Neuron (in vitro differentiated cells): Measurements from ENCODE around the gene CA12.

Experiments used
- H2AFZ ChIP-seq: one replicate; pipeline ENCODE4 v1.6.1; 2013; ENCODE audit warnings: low read depth, mild to moderate bottlenecking, inconsistent platforms, low read length, moderate library complexity
- H3K27me3 ChIP-seq: one replicate; pipeline ENCODE4 v1.6.1; 2013; ENCODE audit warnings: low read length; ENCODE audit not compliant: insufficient read depth
- H3K36me3 ChIP-seq: one replicate; pipeline ENCODE4 v1.6.1; 2013; ENCODE audit warnings: low read length; ENCODE audit not compliant: insufficient read depth
- H3K4me1 ChIP-seq: one replicate; pipeline ENCODE4 v1.6.1; 2013; ENCODE audit warnings: low read length; ENCODE audit not compliant: insufficient read depth
- H3K4me3 ChIP-seq: 2 replicates; pipeline ENCODE4 v1.5.1; 2013; ENCODE audit warnings: mild to moderate bottlenecking, low read length, moderate library complexity
- H3K9me3 ChIP-seq: one replicate; pipeline ENCODE4 v1.6.1; 2013; ENCODE audit warnings: low read length

Gene CA12

DNA sequence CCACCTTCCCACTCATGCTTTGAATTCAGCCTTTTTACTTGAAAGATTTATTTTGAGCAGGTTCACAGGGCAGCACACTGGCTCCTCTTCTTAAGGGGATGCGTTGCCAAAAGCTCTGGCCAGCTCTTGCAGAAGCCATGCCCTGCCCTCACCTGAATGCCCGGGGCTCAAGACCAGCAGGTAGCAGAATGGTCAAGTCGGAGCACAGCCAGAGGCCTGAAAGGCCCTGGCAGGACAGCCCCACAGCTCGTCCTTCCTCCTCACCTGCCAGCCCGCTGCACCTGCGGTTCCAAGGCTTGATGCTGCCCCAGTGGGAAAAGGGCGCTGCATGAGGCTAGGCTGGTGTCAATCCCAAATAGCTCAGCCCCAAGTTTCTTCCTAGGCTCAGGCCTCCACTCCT lies 13.1 kb downstream of the CA12 start:
- no peaks in the 10 kb centered on the region for H3K27me3 ChIP-seq
- H3K4me1 ChIP-seq, result no peaks in the 10 kb centered on the region
- no peaks in the 10 kb centered on the region for H3K36me3 ChIP-seq
- H3K4me3 ChIP-seq, result no peak overlapping the region
- no peaks in the 10 kb centered on the region for H3K9me3 ChIP-seq
- no peak overlapping the region for H2AFZ ChIP-seq

DNA sequence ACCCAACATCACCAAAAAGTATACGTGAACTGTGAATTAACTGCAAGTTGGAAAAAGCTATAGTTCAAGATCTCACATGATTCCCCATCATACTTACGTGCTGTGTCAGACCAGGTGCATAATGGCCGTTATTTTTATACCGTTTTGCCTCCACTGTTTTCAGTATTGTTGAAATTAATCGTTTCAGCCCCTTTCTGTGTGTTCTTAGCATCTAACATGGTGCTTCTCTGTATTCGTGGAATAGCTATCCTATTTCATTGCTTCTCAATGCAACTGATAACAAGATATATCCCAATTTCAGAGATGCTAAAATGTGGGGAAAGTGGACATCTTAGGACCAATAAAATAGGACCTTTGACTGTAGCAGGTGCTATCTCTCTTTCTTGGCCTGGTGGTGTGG lies 13.7 kb downstream of the CA12 start:
- no peaks in the 10 kb centered on the region for H3K27me3 ChIP-seq
- peaks cover under 1% of the 10 kb centered on the region for H3K4me1 ChIP-seq
- no peaks in the 10 kb centered on the region for H3K9me3 ChIP-seq
- no peaks in the 10 kb centered on the region for H3K36me3 ChIP-seq
- H2AFZ ChIP-seq, result no peak overlapping the region
- no peak overlapping the region for H3K4me3 ChIP-seq

DNA sequence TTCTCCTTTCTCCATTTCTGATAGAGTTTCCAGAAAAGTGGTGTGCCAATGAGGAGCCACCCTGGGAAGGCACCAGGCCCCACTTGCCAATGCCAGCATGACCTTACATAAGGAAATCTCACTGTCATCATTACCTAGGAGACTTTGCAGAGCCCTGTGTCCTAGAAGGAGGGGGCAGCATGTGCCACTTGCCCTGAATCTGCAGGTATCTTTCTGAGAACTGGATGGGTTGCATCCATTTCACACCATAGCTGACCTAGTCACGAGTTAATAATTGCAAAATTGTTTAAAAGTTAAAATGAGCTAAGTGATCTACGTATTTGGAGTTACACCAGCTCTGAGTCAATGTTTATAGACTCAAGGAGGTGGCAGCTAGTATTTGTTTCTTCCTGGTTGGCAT lies 14.3 kb downstream of the CA12 start:
- Histone ChIP-seq H3K36me3 (no peaks in the 10 kb centered on the region), H3K4me1 (peaks cover 5% of the 10 kb centered on the region), H3K9me3 (no peaks in the 10 kb centered on the region), H3K4me3 (no peak overlapping the region), H3K27me3 (no peaks in the 10 kb centered on the region), H2AFZ (no peak overlapping the region)

DNA sequence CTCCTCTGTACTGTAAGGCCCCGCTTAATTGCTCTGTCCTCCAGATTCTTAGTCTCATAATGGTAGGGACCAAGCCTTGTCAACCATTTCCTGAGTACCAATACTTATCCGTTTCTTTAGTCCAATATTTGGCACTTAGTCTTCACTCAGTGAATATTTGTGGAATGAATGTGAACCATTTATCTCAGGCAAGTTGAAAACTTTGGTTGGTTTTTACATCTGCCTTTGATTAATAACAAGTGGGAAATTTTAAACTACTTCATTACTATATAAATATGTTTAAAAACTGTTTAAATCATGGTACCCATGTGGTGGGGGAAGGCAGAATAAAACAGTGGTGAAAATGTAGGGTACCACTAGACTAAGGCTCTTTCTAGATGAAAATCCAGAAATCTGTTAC lies 15.2 kb downstream of the CA12 start:
- Histone ChIP-seq H3K27me3 (no peaks in the 10 kb centered on the region), H3K4me1 (peaks cover 10% of the 10 kb centered on the region), H3K4me3 (no peak overlapping the region), H2AFZ (no peak overlapping the region), H3K9me3 (no peaks in the 10 kb centered on the region), H3K36me3 (no peaks in the 10 kb centered on the region)

DNA sequence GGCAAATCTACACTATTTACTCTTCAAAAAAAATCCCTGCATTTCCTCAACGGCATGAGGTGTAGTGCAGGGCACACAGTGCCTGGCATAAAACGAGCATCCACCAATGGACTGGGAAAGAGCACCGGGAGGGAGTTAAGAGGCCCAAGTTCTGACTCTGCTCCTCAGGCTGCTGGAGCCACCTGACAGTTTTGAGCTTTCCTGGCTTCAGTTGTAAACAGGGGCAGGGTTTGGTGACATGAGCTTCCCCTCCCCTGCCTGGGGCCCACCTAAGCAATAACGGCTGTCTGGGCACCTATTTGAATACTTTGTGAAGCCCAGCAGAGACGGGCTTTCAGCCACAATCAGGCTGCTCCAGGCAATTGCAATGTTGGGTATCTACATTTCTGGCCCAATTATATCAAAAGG lies 16.4 kb downstream of the CA12 start:
- H3K9me3 ChIP-seq, result no peaks in the 10 kb centered on the region
- no peaks in the 10 kb centered on the region for H3K36me3 ChIP-seq
- no peak overlapping the region for H3K4me3 ChIP-seq
- H2AFZ ChIP-seq, result no peak overlapping the region
- peaks cover 10% of the 10 kb centered on the region for H3K4me1 ChIP-seq
- no peaks in the 10 kb centered on the region for H3K27me3 ChIP-seq

DNA sequence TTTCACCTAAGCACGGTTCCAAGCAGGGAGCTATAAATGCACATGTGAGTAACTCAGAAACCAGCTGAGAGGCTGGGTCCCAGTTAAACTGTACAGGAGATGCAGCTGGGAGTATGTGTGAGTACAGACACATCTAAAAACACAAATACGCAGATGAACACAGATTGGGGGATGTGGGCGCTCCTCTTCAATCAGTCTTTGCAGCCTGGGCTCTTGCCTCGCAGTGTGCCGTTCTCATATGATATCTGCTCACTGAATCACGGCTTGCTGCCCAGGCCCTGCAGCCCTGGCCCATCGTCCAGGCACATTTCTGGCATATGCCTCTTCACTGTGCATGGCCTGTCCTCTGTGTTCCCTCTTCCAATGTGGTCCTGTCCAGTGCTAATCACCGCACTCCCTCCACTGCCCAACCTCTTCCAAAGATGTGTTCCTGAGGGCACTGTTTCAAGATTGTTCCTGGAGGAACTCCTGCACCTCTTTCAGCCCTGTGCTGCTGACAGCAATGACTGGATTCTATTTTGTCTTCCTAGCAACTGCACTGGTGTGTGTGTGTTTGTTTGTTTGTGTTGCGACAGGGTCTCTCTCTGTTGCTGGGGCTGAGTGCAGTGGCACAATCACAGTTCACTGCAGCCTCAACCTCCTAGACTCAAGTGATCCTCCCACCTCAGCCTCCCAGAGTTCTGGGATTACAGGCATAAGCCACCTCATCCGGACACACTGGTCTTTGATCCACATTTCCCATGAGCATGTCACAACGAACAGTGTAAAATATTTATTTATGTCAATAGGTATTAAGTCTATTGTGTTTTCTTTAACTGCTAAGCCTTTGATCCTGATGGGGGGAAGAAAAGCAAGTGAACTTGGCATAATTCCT lies 17.0 kb downstream of the CA12 start:
- no peak overlapping the region for H3K4me3 ChIP-seq
- no peaks in the 10 kb centered on the region for H3K36me3 ChIP-seq
- no peaks in the 10 kb centered on the region for H3K27me3 ChIP-seq
- peaks cover 10% of the 10 kb centered on the region for H3K4me1 ChIP-seq
- no peak overlapping the region for H2AFZ ChIP-seq
- H3K9me3 ChIP-seq, result no peaks in the 10 kb centered on the region

DNA sequence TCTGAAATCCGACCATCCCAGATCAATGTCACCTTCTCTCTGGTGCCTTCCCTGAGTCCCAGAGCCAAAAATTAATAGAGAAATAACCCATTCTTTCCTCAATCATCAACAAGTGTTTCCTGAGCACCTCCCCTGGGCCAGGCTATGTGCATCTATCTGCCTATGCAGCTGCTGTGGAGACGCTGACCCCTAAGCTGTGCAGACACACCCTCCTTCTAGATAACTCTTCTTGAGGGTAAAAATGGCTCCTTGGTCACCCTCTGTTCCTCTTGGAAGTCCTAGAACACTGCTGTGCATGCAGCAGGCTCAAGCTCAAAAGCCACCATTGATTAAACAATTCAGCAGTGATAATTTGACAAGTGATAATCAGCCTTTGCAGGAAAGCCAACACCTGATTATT lies 18.4 kb downstream of the CA12 start:
- Histone ChIP-seq H3K4me1 (peaks cover 17% of the 10 kb centered on the region), H3K9me3 (no peaks in the 10 kb centered on the region), H3K36me3 (no peaks in the 10 kb centered on the region), H3K4me3 (no peak overlapping the region), H2AFZ (no peak overlapping the region), H3K27me3 (peaks cover 2% of the 10 kb centered on the region)

DNA sequence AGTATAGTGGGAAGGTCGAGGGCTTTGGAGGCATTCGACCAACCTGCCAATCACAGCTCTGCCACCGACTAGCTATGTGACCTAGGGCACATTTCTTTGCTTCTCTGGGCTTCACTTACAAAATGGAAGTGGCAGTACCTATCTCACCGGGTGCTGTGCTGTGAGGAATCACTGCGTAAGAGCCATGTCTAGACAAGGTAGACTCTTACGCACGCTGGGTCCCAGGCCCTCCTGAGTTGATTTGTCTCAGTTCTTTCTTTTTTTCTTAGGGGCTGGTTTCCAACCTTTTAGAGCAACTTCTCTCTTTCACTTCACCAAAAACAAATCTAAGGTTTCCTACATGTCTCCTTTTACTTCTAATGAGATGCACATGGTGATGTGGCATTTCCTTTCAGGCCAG lies 18.8 kb downstream of the CA12 start:
- Histone ChIP-seq H3K9me3 (no peaks in the 10 kb centered on the region), H3K4me1 (peaks cover 20% of the 10 kb centered on the region), H3K4me3 (no peak overlapping the region), H2AFZ (no peak overlapping the region), H3K36me3 (no peaks in the 10 kb centered on the region), H3K27me3 (peaks cover 2% of the 10 kb centered on the region)

DNA sequence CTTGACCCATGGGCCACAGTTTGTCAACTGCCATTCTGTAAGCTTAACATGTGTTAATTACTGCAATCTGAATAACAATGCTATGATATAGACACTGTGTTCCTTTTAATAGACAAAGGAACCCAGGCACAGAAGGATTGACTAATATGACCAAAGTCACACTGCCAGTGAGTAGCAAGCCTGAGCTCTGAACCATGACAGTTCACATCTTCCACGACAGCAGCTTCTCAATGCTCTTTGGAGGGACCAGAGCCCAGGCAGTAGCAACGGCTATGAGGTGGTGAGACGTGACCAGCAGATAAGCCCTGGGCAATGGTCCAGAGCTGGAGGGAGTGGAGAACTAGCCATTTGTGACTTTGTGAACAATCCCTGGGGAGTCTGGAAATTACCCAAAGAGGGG lies 19.4 kb downstream of the CA12 start:
- Histone ChIP-seq H3K4me3 (no peak overlapping the region), H3K36me3 (no peaks in the 10 kb centered on the region), H3K4me1 (peaks cover 20% of the 10 kb centered on the region), H3K9me3 (no peaks in the 10 kb centered on the region), H2AFZ (no peak overlapping the region), H3K27me3 (peaks cover 2% of the 10 kb centered on the region)

DNA sequence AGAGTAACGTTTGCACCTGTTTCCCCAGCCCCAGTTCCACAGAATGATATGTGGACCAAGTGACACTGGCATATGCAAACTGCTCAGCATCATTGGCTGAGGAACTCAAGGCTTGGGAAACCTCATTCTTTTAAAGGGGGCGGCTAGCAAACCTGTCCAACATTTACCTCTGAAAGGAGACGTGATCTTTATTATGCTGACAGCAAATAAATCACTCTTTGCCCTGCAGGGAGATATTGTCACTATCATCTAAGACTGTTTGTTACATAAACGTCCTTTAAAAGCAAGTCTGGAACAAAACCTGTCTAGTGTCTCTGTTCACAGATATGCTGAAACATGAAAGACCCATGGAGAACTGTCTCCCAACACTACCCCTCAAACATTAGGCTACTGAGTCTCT lies 21.5 kb downstream of the CA12 start:
- no peak overlapping the region for H2AFZ ChIP-seq
- H3K4me1 ChIP-seq, result peaks cover 25% of the 10 kb centered on the region
- no peaks in the 10 kb centered on the region for H3K36me3 ChIP-seq
- no peaks in the 10 kb centered on the region for H3K9me3 ChIP-seq
- no peak overlapping the region for H3K4me3 ChIP-seq
- H3K27me3 ChIP-seq, result peaks cover 2% of the 10 kb centered on the region

DNA sequence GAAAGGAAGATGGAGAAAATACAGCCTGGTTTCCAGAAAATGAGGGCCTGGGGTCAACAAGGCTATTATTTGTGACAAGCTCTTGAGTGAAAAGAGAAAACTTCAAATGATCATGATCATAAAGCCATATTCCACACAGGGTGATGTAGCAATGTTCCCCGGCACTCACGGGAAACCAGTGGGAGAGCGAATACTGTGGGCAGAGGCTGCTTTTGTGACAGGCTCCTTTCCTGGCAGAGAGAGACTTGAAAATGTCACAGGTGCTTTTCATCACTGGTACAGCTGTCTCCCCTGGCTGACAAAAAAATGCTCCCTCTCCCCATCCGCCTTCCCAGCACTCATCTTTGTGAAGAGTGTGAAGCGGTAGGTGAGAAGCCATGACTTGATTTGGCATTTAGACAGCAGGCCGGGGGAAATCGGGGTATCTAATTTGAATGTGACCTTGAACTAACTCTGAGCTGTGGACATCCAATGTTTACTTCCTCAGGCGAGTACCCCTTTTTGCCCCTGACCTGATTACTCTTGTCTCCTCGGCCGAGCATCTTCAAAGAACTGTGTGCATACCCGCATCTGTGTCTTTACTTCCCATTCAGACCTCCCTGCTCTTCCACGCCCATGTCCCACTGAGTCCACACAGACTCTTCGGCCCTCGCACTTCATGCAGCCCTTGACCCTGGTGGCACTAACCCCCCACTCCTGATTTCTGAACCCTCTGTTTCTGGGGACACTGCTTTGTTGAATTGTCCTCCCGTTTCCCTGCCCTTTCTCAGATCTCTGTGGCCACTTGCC lies 23.2 kb downstream of the CA12 start:
- Histone ChIP-seq H3K36me3 (no peaks in the 10 kb centered on the region), H2AFZ (no peak overlapping the region), H3K9me3 (no peaks in the 10 kb centered on the region), H3K4me3 (no peak overlapping the region), H3K4me1 (peaks cover 27% of the 10 kb centered on the region), H3K27me3 (peaks cover 2% of the 10 kb centered on the region)

DNA sequence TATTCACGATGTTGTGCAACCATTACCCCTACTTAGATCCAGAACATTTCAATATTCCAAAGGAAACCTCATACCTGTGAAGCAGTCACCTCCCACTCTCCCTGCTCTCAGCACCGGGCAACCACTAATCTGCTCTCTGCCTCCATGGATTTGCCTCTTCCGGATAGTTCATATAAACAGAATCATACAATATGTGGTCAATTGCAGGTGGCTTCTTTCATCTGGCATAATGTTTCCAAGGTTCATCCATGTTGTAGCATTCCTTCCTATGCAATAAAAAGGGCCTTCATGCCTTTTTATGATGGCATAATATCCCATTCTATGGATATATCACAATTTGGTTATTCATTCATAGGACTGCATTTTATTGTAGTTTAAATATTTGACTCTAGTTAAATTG lies 23.9 kb downstream of the CA12 start:
- no peaks in the 10 kb centered on the region for H3K9me3 ChIP-seq
- no peak overlapping the region for H2AFZ ChIP-seq
- no peak overlapping the region for H3K4me3 ChIP-seq
- H3K27me3 ChIP-seq, result peaks cover 2% of the 10 kb centered on the region
- H3K36me3 ChIP-seq, result no peaks in the 10 kb centered on the region
- peaks cover 25% of the 10 kb centered on the region for H3K4me1 ChIP-seq

DNA sequence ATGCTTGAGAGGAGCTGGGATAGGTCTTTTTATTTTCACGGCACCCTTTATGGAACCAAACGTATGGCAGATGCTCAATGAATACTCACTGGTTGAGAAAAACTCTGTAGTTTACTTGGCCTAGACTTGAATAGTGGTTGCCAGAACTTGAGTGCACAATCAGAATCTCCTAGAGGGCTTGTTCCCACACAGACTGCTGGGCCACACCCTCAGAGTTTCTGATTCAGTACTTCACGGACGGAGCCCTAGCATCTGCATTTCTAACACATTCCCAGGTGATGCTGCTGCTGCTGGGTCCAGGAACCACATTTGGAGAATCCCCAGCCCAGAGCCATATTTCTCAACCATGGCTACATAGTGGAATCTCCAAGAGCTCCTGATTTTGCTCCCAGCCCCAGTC lies 24.6 kb downstream of the CA12 start:
- Histone ChIP-seq H3K27me3 (peaks cover 2% of the 10 kb centered on the region), H3K9me3 (no peaks in the 10 kb centered on the region)

More for the DNA sequence above, 24.6 kb downstream of the CA12 start:
- H3K36me3 ChIP-seq, result no peaks in the 10 kb centered on the region
- H3K4me3 ChIP-seq, result no peak overlapping the region
- H3K4me1 ChIP-seq, result peaks cover 19% of the 10 kb centered on the region
- no peak overlapping the region for H2AFZ ChIP-seq
